ENCODE data around the gene NBEA.

The NBEA gene

DNA sequence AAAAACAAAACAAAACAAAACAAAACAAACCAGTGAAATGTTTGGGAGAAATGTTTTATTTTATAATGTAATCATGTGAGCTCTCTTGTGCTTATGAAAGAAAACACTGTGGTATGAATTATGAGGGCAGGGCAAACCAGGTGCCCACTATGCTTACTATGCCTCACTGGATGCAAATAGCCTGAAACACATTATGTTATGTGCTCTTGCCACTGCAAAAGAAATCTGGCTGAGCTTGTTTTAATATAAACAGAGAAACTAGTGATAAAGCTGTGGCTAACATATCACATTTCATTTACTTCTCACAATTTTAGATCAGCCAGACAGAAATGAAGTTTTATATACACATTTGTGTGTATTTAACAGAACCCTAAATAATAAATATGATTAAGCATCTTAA lies 8.7 kb upstream of the NBEA start:
- DNase-seq (ENCODE audit: low read depth in 1 of 2, low spot score in 1 of 2), result no peak
- Histone ChIP-seq H3K27ac (replicated peaks) (no peak overlapping the region), H3K4me3 (replicated peaks; ENCODE audit: insufficient read depth, low read length) (no peak overlapping the region), H3K27me3 (ENCODE audit: insufficient read depth, poor library complexity, severe bottlenecking) (peaks cover 2% of the 10 kb centered on the region)
- TF ChIP-seq POLR2AphosphoS5 (IDR thresholded peaks at IDR 0.05; ENCODE audit: low read depth) (no peak), GABPA (IDR thresholded peaks at IDR 0.05; ENCODE audit: low read depth) (no peak), SPI1 (IDR thresholded peaks at IDR 0.05; ENCODE audit: borderline replicate concordance, low read depth) (no peak)
- TF ChIP-seq, protein P1, sequence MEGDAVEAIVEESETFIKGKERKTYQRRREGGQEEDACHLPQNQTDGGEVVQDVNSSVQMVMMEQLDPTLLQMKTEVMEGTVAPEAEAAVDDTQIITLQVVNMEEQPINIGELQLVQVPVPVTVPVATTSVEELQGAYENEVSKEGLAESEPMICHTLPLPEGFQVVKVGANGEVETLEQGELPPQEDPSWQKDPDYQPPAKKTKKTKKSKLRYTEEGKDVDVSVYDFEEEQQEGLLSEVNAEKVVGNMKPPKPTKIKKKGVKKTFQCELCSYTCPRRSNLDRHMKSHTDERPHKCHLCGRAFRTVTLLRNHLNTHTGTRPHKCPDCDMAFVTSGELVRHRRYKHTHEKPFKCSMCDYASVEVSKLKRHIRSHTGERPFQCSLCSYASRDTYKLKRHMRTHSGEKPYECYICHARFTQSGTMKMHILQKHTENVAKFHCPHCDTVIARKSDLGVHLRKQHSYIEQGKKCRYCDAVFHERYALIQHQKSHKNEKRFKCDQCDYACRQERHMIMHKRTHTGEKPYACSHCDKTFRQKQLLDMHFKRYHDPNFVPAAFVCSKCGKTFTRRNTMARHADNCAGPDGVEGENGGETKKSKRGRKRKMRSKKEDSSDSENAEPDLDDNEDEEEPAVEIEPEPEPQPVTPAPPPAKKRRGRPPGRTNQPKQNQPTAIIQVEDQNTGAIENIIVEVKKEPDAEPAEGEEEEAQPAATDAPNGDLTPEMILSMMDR (IDR thresholded peaks at IDR 0.05; ENCODE audit: insufficient read depth, low read length), result no peak

DNA sequence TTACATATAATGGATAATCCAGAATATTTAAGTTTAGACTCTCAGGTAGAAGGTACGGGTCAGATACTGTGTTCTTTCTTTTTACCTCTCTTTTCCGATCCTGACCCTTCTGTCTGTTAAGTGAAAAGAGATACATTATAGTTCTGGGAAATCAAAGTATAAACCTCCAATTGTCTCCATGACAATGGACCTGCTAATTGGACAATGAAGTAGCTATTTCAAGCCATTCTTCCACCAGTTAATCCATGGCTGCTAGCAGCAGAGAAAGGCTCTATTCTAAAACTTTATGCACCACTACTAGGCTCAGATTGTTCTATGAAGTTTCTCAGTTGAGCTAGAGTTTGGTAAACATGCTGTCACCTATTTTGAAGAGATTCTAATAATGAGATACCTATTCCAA lies 8.3 kb upstream of the NBEA start:
- TF ChIP-seq GABPA (IDR thresholded peaks at IDR 0.05; ENCODE audit: low read depth) (no peak), SPI1 (IDR thresholded peaks at IDR 0.05; ENCODE audit: borderline replicate concordance, low read depth) (no peak), POLR2AphosphoS5 (IDR thresholded peaks at IDR 0.05; ENCODE audit: low read depth) (no peak)
- TF ChIP-seq, protein P1 (IDR thresholded peaks at IDR 0.05; ENCODE audit: insufficient read depth, low read length), result no peak
- TF ChIP-seq, protein P2, sequence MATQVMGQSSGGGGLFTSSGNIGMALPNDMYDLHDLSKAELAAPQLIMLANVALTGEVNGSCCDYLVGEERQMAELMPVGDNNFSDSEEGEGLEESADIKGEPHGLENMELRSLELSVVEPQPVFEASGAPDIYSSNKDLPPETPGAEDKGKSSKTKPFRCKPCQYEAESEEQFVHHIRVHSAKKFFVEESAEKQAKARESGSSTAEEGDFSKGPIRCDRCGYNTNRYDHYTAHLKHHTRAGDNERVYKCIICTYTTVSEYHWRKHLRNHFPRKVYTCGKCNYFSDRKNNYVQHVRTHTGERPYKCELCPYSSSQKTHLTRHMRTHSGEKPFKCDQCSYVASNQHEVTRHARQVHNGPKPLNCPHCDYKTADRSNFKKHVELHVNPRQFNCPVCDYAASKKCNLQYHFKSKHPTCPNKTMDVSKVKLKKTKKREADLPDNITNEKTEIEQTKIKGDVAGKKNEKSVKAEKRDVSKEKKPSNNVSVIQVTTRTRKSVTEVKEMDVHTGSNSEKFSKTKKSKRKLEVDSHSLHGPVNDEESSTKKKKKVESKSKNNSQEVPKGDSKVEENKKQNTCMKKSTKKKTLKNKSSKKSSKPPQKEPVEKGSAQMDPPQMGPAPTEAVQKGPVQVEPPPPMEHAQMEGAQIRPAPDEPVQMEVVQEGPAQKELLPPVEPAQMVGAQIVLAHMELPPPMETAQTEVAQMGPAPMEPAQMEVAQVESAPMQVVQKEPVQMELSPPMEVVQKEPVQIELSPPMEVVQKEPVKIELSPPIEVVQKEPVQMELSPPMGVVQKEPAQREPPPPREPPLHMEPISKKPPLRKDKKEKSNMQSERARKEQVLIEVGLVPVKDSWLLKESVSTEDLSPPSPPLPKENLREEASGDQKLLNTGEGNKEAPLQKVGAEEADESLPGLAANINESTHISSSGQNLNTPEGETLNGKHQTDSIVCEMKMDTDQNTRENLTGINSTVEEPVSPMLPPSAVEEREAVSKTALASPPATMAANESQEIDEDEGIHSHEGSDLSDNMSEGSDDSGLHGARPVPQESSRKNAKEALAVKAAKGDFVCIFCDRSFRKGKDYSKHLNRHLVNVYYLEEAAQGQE (IDR thresholded peaks at IDR 0.05; ENCODE audit: insufficient replicate concordance, low read depth), result no peak
- H3K4me3 ChIP-seq (replicated peaks; ENCODE audit: insufficient read depth, low read length), result no peak overlapping the region
- no peak for DNase-seq (ENCODE audit: low read depth in 1 of 2, low spot score in 1 of 2)

DNA sequence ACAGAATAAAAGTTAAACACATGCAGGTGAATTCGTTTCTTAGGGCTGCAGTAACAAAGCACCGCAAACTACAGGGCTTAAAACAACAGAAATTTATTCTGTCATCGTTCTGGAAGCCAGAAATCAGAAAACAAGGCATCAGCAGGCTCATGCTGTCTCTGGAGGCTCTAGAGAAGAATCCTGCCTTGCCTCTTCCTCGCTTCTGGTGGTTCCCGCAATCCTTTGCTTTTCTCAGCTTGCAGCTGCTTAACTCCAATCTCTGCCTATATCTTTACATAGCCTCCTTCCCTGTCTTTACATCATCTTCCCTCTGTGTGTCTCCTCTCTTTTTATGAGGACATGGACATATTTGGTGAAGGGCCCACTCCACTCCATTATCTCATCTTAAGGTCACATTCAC lies 6.2 kb upstream of the NBEA start:
- TF ChIP-seq, protein P1 (IDR thresholded peaks at IDR 0.05; ENCODE audit: insufficient read depth, low read length), result no peak
- TF ChIP-seq POLR2AphosphoS5 (IDR thresholded peaks at IDR 0.05; ENCODE audit: low read depth) (no peak), SPI1 (IDR thresholded peaks at IDR 0.05; ENCODE audit: borderline replicate concordance, low read depth) (no peak), GABPA (IDR thresholded peaks at IDR 0.05; ENCODE audit: low read depth) (no peak)
- TF ChIP-seq, protein P2 (IDR thresholded peaks at IDR 0.05; ENCODE audit: insufficient replicate concordance, low read depth), result no peak
- H3K27ac ChIP-seq (replicated peaks), result no peak overlapping the region
- no peak for DNase-seq (ENCODE audit: low read depth in 1 of 2, low spot score in 1 of 2)

More for the DNA sequence above, 8.3 kb upstream of the NBEA start:
- H3K27me3 ChIP-seq (ENCODE audit: insufficient read depth, poor library complexity, severe bottlenecking), result peaks cover 2% of the 10 kb centered on the region
- no peak overlapping the region for H3K27ac ChIP-seq (replicated peaks)

DNA sequence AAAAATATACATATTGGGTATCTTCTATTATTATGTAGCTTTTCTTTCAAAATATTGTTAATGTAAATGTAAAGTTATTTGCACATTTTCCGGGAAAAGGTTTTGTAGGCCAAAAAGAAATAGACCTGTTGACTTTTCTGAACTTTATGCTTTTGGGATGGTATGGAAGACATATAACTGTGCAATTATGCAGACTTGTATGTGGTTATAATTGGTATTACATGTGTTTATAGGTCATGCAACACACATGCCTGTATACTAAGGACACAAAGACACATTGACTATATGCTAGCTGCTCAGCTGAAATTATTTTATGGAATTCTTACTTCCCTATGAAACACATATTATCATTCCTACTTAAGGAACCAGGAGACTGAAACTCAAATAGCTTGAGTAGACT lies 2.3 kb upstream of the NBEA start:
- no peak overlapping the region for H3K27ac ChIP-seq (replicated peaks)
- DNase-seq (ENCODE audit: low read depth in 1 of 2, low spot score in 1 of 2), result no peak
- TF ChIP-seq, protein P2 (IDR thresholded peaks at IDR 0.05; ENCODE audit: insufficient replicate concordance, low read depth), result no peak
- no peak for TF ChIP-seq POLR2AphosphoS5 (IDR thresholded peaks at IDR 0.05; ENCODE audit: low read depth)
- TF ChIP-seq, protein P1 (IDR thresholded peaks at IDR 0.05; ENCODE audit: insufficient read depth, low read length), result no peak
- TF ChIP-seq GABPA (IDR thresholded peaks at IDR 0.05; ENCODE audit: low read depth), result no peak
- no peak for TF ChIP-seq SPI1 (IDR thresholded peaks at IDR 0.05; ENCODE audit: borderline replicate concordance, low read depth)
- H3K4me3 ChIP-seq (replicated peaks; ENCODE audit: insufficient read depth, low read length), result no peak overlapping the region
- peaks cover 29% of the 10 kb centered on the region for H3K27me3 ChIP-seq (ENCODE audit: insufficient read depth, poor library complexity, severe bottlenecking)

More for the DNA sequence above, 6.2 kb upstream of the NBEA start:
- no peak overlapping the region for H3K4me3 ChIP-seq (replicated peaks; ENCODE audit: insufficient read depth, low read length)
- H3K27me3 ChIP-seq (ENCODE audit: insufficient read depth, poor library complexity, severe bottlenecking), result peaks cover 4% of the 10 kb centered on the region
